CD14-positive monocyte (primary cell): ENCODE data around the gene LRRC38. TPM values are rescaled to one million over a fixed set of nuclear protein-coding genes. Genes with fewer than 3 reads are reported as not detected.

Experiments
- DNase-seq, 3 donors: peaks; one replicate each; pipeline ENCODE4 v3.0.0-alpha.2; 2011 to 2022
- H2AFZ ChIP-seq: 2 replicates; pipeline ENCODE4 v1.6.0; 2012; ENCODE audit warnings: mild to moderate bottlenecking, low read depth, low read length, inconsistent platforms; ENCODE audit not compliant: insufficient read depth, poor library complexity, severe bottlenecking
- H3K27ac ChIP-seq, 2 donors: 1 replicate in 1 of 2; 2 replicates in 1 of 2; pipeline ENCODE4 v1.5.1; 2012 to 2013; ENCODE audit warnings: low read length in 2 of 2, control low read depth in 1 of 2, inconsistent platforms in 1 of 2, low read depth in 1 of 2, mild to moderate bottlenecking in 1 of 2
- H3K27me3 ChIP-seq, 2 donors: one replicate each; pipeline versions ENCODE4 v1.6.0 to v1.6.1; 2011 to 2013; ENCODE audit warnings: low read length in 2 of 2; ENCODE audit not compliant: control insufficient read depth in 2 of 2, insufficient read depth in 2 of 2
- H3K36me3 ChIP-seq, 2 donors: replicated peaks in 1 of 2; 1 replicate in 1 of 2; 2 replicates in 1 of 2; pipeline versions ENCODE4 v1.5.1 to v1.6.1; 2012 to 2013; ENCODE audit warnings: low read length in 2 of 2, control low read depth in 1 of 2, inconsistent platforms in 1 of 2, mild to moderate bottlenecking in 1 of 2; ENCODE audit not compliant: insufficient read depth in 2 of 2, control insufficient read depth in 1 of 2
- H3K4me1 ChIP-seq, 2 donors: 1 replicate in 1 of 2; 2 replicates in 1 of 2; pipeline versions ENCODE4 v1.5.1 to v1.6.1; 2012 to 2013; ENCODE audit warnings: low read length in 2 of 2, control low read depth in 1 of 2, inconsistent platforms in 1 of 2, mild to moderate bottlenecking in 1 of 2, moderate library complexity in 1 of 2; ENCODE audit not compliant: insufficient read depth in 2 of 2, control insufficient read depth in 1 of 2
- H3K4me2 ChIP-seq: replicated peaks from 2 replicates; pipeline ENCODE3; 2012; ENCODE audit warnings: low read length, moderate library complexity, mild to moderate bottlenecking; ENCODE audit not compliant: poor library complexity, severe bottlenecking; ENCODE audit errors: extremely low read depth
- H3K4me3 ChIP-seq, 3 experiments: fragments of 200-600 bp in 1 of 3; sonication (generic) in 1 of 3; replicated peaks in 1 of 3; 1 replicate in 2 of 3; 2 replicates in 1 of 3; pipeline ENCODE4 v1.5.1; 2011 to 2013; ENCODE audit warnings: low read length in 3 of 3, mild to moderate bottlenecking in 3 of 3, control low read depth in 2 of 3, low read depth in 2 of 3, inconsistent platforms in 1 of 3, moderate library complexity in 1 of 3
- H3K79me2 ChIP-seq: 2 replicates; pipeline ENCODE4 v1.6.0; 2012; ENCODE audit warnings: mild to moderate bottlenecking, control low read depth, inconsistent platforms, low read length, moderate library complexity; ENCODE audit not compliant: insufficient read depth
- H3K9ac ChIP-seq: 2 replicates; pipeline ENCODE4 v1.6.0; 2017; ENCODE audit warnings: low read length, mild to moderate bottlenecking; ENCODE audit not compliant: insufficient read depth, poor library complexity, severe bottlenecking
- H3K9me3 ChIP-seq, 2 donors: replicated peaks in 1 of 2; 1 replicate in 1 of 2; 2 replicates in 1 of 2; pipeline versions ENCODE4 v1.5.1 to v1.6.1; 2012 to 2013; ENCODE audit warnings: low read length in 2 of 2, control low read depth in 1 of 2; ENCODE audit not compliant: control insufficient read depth in 1 of 2, insufficient read depth in 1 of 2
- H4K20me1 ChIP-seq: 2 replicates; pipeline ENCODE4 v1.6.0; 2012; ENCODE audit warnings: mild to moderate bottlenecking, low read length, control low read depth, moderate library complexity; ENCODE audit not compliant: insufficient read depth
- H3K27ac Mint-ChIP-seq, 7 donors: one replicate each; pipeline ENCODE4 v1.8.0; 2020; ENCODE audit warnings: mild to moderate bottlenecking in 7 of 7, mixed read lengths in 7 of 7, moderate library complexity in 6 of 7, inconsistent platforms in 2 of 7
- H3K27me3 Mint-ChIP-seq, 3 donors: one replicate each; pipeline ENCODE4 v1.8.0; 2021 to 2022; ENCODE audit warnings: low read depth in 3 of 3, mild to moderate bottlenecking in 3 of 3, mixed read lengths in 3 of 3, moderate library complexity in 3 of 3, inconsistent platforms in 1 of 3
- H3K36me3 Mint-ChIP-seq, 2 donors: one replicate each; pipeline ENCODE4 v1.8.0; 2020; ENCODE audit warnings: mixed read lengths in 2 of 2, inconsistent platforms in 1 of 2, mild to moderate bottlenecking in 1 of 2
- H3K4me1 Mint-ChIP-seq: one replicate; pipeline ENCODE4 v1.8.0; 2020; ENCODE audit warnings: mild to moderate bottlenecking, mixed read lengths
- H3K4me3 Mint-ChIP-seq, 2 donors: one replicate each; pipeline ENCODE4 v1.8.0; 2020; ENCODE audit warnings: mild to moderate bottlenecking in 2 of 2, mixed read lengths in 2 of 2, moderate library complexity in 1 of 2
- H3K9me3 Mint-ChIP-seq, 7 donors: one replicate each; pipeline ENCODE4 v1.8.0; 2020 to 2022; ENCODE audit warnings: mixed read lengths in 7 of 7, mild to moderate bottlenecking in 6 of 7, moderate library complexity in 6 of 7, inconsistent platforms in 2 of 7
- CTCF ChIP-seq: fragments of 200-600 bp; IDR thresholded peaks from one replicate; pipeline ENCODE4 v1.8.0; 2022; ENCODE audit warnings: antibody characterized with exemption, mild to moderate bottlenecking
- WGBS: methylation state at CpG from one replicate; pipeline ENCODE4 v1.1.5; 2013; ENCODE audit warnings: missing lambda C conversion rate; ENCODE audit not compliant: insufficient coverage; 5-methylcytosine and 5-hydroxymethylcytosine counted together
- intact Hi-C, 2 donors: fragments of 100-400 bp; cut with micrococcal nuclease; formaldehyde crosslinking; loops; one replicate each; pipeline versions ENCODE4 v1.15.0 to v1.15.1; 2023
- polyA plus RNA-seq, 3 donors: library from polyadenylated mRNA; depleted of rRNA in 1 of 3; unstranded in 2 of 3; stranded (reverse) in 1 of 3; fragments of 300-500 nt in 2 of 3; fragments of >200 nt in 1 of 3; fragmentation: Illumina TruSeq in 2 of 3; gene quantifications; 1 replicate in 2 of 3; 2 replicates in 1 of 3; pipeline ENCODE4 v1.2.3, GENCODE V29; 2012 to 2021

The LRRC38 gene
- polyA plus RNA-seq, 3 donors = not detected

DNA sequence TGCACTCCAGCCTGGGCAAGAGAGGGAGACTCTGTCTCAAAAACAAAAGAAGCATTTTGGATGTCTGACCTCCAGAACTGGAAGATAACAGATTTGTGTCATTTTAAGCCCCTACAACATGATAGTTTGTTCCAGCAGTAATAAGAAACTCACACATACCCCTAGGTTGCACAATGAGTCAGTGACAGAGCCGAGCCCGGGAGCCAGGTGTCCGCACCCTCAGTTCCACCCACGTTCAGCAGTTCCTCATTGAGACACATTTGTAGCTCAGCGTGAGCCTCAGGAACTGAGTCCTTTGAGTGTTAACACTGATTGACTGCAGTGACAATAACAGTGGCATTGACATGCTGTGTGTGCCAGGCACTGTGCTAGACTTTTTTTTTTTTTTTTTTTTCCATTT lies 19.8 kb downstream of the LRRC38 start:
- Mint-ChIP-seq H3K27me3 (peaks cover 6 to 14% (median 9%) of the 10 kb centered on the region in 3 donors), H3K4me1 (peaks cover 2% of the 10 kb centered on the region), H3K36me3 (no peaks in the 10 kb centered on the region), H3K4me3 (peak overlapping the region in 1 of 2 donors; percentile 3), H3K27ac (peak overlapping the region in 1 of 7 donors; percentile 18), H3K9me3 (peaks cover 0 to 2% (median 0%) of the 10 kb centered on the region in 7 donors)
- H3K79me2 ChIP-seq = no peaks in the 10 kb centered on the region
- no peak for TF ChIP-seq CTCF
- no peaks in the 10 kb centered on the region for H4K20me1 ChIP-seq
- no peak overlapping the region for H3K27ac ChIP-seq
- H2AFZ ChIP-seq = no peak overlapping the region
- no peak overlapping the region for H3K4me3 ChIP-seq
- no peaks in the 10 kb centered on the region for H3K36me3 ChIP-seq
- H3K9ac ChIP-seq = no peak overlapping the region
- no peaks in the 10 kb centered on the region for H3K9me3 ChIP-seq
- no peaks in the 10 kb centered on the region for H3K27me3 ChIP-seq
- no peak for DNase-seq
- intact Hi-C loops = no loop called here
- 4% methylated on average over 3 of the region's 5 CpGs for WGBS
- H3K4me2 ChIP-seq = no peak overlapping the region
- no peaks in the 10 kb centered on the region for H3K4me1 ChIP-seq

DNA sequence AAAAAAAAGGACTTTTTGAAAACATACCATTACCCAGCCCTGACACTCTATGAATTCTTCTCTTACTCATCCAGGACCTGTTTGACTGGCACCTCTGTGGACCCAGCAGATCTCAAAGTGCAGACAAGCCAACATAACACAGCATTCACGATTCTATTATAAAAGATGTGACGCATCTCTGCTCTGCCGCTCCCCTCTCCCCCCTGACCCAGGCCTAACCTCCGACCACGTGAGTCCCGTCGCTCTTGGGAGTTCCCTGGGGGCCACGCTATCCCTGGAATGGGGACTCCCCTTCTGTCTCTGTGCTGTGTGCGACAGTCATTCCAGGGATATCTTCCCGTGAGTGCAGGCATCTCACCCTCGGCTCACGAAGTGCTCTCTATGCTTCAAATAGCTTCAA lies 21.1 kb downstream of the LRRC38 start:
- Mint-ChIP-seq H3K27ac (no peak overlapping the region), H3K27me3 (peaks cover 4 to 21% (median 7%) of the 10 kb centered on the region in 3 donors), H3K9me3 (peaks cover 0 to 2% (median 0%) of the 10 kb centered on the region in 7 donors), H3K4me3 (no peak overlapping the region), H3K36me3 (no peaks in the 10 kb centered on the region), H3K4me1 (peaks cover 2% of the 10 kb centered on the region)
- Histone ChIP-seq H3K27ac (no peak overlapping the region), H4K20me1 (no peaks in the 10 kb centered on the region), H3K4me2 (no peak overlapping the region), H3K4me3 (no peak overlapping the region), H3K79me2 (no peaks in the 10 kb centered on the region), H3K27me3 (no peaks in the 10 kb centered on the region), H3K9ac (no peak overlapping the region), H3K36me3 (no peaks in the 10 kb centered on the region), H3K9me3 (no peaks in the 10 kb centered on the region), H3K4me1 (no peaks in the 10 kb centered on the region), H2AFZ (no peak overlapping the region)
- DNase-seq = no peak
- intact Hi-C loops = no loop called here
- WGBS = 89% methylated on average over 8 of the region's 12 CpGs
- no peak for TF ChIP-seq CTCF
